IgD-negative memory B cell (primary cell): Measurements from ENCODE around the gene NCKAP5. TPM values are rescaled to one million over a fixed set of nuclear protein-coding genes. Genes with fewer than 3 reads are reported as not detected.

Source experiments
- H3K27ac Mint-ChIP-seq, 3 donors: one replicate each; pipeline ENCODE4 v1.8.0; 2020 to 2022; ENCODE audit warnings: mild to moderate bottlenecking in 3 of 3, mixed read lengths in 3 of 3, moderate library complexity in 1 of 3
- H3K27me3 Mint-ChIP-seq: one replicate; pipeline ENCODE4 v1.8.0; 2021; ENCODE audit warnings: mixed read lengths
- H3K36me3 Mint-ChIP-seq: one replicate; pipeline ENCODE4 v1.8.0; 2020; ENCODE audit warnings: mild to moderate bottlenecking, mixed read lengths
- H3K4me1 Mint-ChIP-seq, 3 donors: one replicate each; pipeline ENCODE4 v1.8.0; 2020 to 2022; ENCODE audit warnings: mixed read lengths in 3 of 3, mild to moderate bottlenecking in 1 of 3
- H3K4me3 Mint-ChIP-seq, 4 donors: one replicate each; pipeline ENCODE4 v1.8.0; 2020 to 2022; ENCODE audit warnings: mild to moderate bottlenecking in 4 of 4, mixed read lengths in 4 of 4, moderate library complexity in 3 of 4
- H3K9me3 Mint-ChIP-seq, 3 donors: one replicate each; pipeline ENCODE4 v1.8.0; 2020 to 2021; ENCODE audit warnings: mixed read lengths in 3 of 3, mild to moderate bottlenecking in 1 of 3
- polyA plus RNA-seq: library from polyadenylated mRNA; unstranded; fragments of 300-500 nt; fragmentation: Illumina TruSeq; gene quantifications from one replicate; pipeline ENCODE4 v1.2.3, GENCODE V29; 2021

NCKAP5 gene
- polyA plus RNA-seq, result not detected

GRCh38 chr2:133568172-133568571 is at the start of gene NCKAP5:
Gene NCKAP5, minus strand, starts transcription at chr2:133568463. Its CDS starts 50,937 bp downstream, at chr2:133517526.
- Mint-ChIP-seq H3K4me3 (no peak within 1 kb of the TSS), H3K9me3 (peaks cover 0 to 3% (median 0%) of the 10 kb centered on the region in 3 donors), H3K36me3 (no peaks in the 10 kb centered on the region), H3K27me3 (peaks cover 13% of the 10 kb centered on the region), H3K27ac (no peak within 1 kb of the TSS), H3K4me1 (no peaks in the 10 kb centered on the region)

GRCh38 chr2:133609664-133610063 is 41.4 kb upstream of the NCKAP5 start:
- no peaks in the 10 kb centered on the region for H3K4me1 Mint-ChIP-seq
- no peak overlapping the region for H3K27ac Mint-ChIP-seq
- H3K36me3 Mint-ChIP-seq, result no peaks in the 10 kb centered on the region
- no peak overlapping the region for H3K4me3 Mint-ChIP-seq
- peaks cover 2% of the 10 kb centered on the region for H3K27me3 Mint-ChIP-seq
- H3K9me3 Mint-ChIP-seq, result peaks cover 0 to 7% (median 3%) of the 10 kb centered on the region in 3 donors

DNA sequence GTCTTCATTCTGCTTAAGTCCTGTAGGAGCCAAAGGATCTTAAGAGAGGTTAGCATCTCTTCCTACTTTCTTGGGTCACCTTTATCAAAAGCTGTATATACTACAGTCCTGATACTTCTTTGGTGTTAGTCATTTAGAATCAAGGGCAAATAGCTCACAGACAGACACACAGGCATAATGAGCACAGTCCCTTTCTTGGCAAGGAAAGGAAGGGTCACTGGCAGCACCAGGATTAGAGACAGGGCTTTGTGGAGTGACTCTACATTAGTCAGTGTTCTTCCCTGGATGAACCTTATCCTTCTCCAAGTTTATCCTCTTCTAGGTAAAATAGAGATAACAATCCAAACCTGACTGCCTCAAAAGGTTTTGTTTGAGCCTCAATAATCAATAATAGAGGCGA is 40.0 kb upstream of the NCKAP5 start:
- no peak overlapping the region for H3K27ac Mint-ChIP-seq
- no peaks in the 10 kb centered on the region for H3K36me3 Mint-ChIP-seq
- peaks cover 2% of the 10 kb centered on the region for H3K27me3 Mint-ChIP-seq
- H3K9me3 Mint-ChIP-seq, result peaks cover 0 to 7% (median 0%) of the 10 kb centered on the region in 3 donors
- H3K4me1 Mint-ChIP-seq, result no peaks in the 10 kb centered on the region
- H3K4me3 Mint-ChIP-seq, result no peak overlapping the region

DNA sequence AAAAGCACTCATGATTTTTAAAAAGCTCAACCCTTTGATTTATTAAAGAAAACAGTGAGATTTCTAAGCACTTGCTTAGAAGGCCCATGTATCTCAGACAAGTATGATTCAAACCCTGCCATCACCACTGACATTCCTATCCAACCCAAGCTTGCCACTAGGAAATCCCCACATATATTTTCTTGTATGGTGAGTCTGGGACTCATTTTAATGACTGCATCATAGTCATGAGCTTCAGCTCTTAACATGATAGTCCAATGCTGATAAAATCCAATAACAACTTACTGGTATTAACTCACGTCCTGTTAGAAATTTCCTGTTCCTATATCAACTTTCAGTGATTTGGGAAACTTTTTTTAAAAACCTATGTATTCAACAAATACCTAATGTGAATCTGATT is 39.4 kb upstream of the NCKAP5 start:
- H3K27me3 Mint-ChIP-seq, result peaks cover 2% of the 10 kb centered on the region
- H3K9me3 Mint-ChIP-seq, result peaks cover 0 to 7% (median 0%) of the 10 kb centered on the region in 3 donors
- H3K36me3 Mint-ChIP-seq, result no peaks in the 10 kb centered on the region
- no peak overlapping the region for H3K4me3 Mint-ChIP-seq
- no peaks in the 10 kb centered on the region for H3K4me1 Mint-ChIP-seq
- H3K27ac Mint-ChIP-seq, result no peak overlapping the region

GRCh38 chr2:133606616-133607015 is 38.4 kb upstream of the NCKAP5 start:
- no peak overlapping the region for H3K4me3 Mint-ChIP-seq
- no peaks in the 10 kb centered on the region for H3K4me1 Mint-ChIP-seq
- H3K27me3 Mint-ChIP-seq, result no peaks in the 10 kb centered on the region
- H3K36me3 Mint-ChIP-seq, result no peaks in the 10 kb centered on the region
- H3K27ac Mint-ChIP-seq, result no peak overlapping the region
- peaks cover 0 to 3% (median 0%) of the 10 kb centered on the region in 3 donors for H3K9me3 Mint-ChIP-seq

GRCh38 chr2:133605766-133606137 is 37.5 kb upstream of the NCKAP5 start:
- H3K36me3 Mint-ChIP-seq, result no peaks in the 10 kb centered on the region
- no peaks in the 10 kb centered on the region for H3K27me3 Mint-ChIP-seq
- no peaks in the 10 kb centered on the region for H3K4me1 Mint-ChIP-seq
- peaks cover 0 to 2% (median 0%) of the 10 kb centered on the region in 3 donors for H3K9me3 Mint-ChIP-seq
- no peak overlapping the region for H3K4me3 Mint-ChIP-seq
- H3K27ac Mint-ChIP-seq, result no peak overlapping the region

- Mint-ChIP-seq H3K36me3 (no peaks in the 10 kb centered on the region), H3K4me1 (no peaks in the 10 kb centered on the region), H3K27me3 (no peaks in the 10 kb centered on the region), H3K4me3 (no peak overlapping the region), H3K9me3 (peaks cover 0 to 2% (median 0%) of the 10 kb centered on the region in 3 donors), H3K27ac (no peak overlapping the region)
Observed at GRCh38 chr2:133605011-133605765, 36.9 kb upstream of the NCKAP5 start.

GRCh38 chr2:133603109-133603508 is 34.8 kb upstream of the NCKAP5 start:
- H3K27me3 Mint-ChIP-seq, result no peaks in the 10 kb centered on the region
- no peak overlapping the region for H3K4me3 Mint-ChIP-seq
- H3K9me3 Mint-ChIP-seq, result no peaks in the 10 kb centered on the region
- no peaks in the 10 kb centered on the region for H3K36me3 Mint-ChIP-seq
- H3K27ac Mint-ChIP-seq, result no peak overlapping the region
- H3K4me1 Mint-ChIP-seq, result no peaks in the 10 kb centered on the region

DNA sequence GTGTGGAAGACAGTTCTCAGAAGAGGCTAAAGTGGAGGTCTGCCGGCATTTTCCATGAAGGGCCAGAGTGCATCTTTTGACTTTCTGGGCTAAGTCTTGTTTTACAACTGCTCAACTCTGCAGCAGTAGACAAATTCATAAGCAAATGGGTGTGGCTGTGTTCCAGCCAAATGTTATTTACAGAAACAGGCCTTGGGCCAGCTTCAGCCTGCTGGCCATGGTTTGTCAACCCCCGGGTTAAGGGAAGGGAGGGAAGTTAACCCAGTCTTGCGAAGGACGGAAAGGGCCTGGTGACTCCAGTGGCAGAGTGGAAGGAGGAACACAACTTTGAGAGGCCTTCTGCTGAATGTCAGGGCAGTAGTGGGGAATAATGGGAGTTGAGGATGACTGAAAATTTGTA is 34.3 kb upstream of the NCKAP5 start:
- Mint-ChIP-seq H3K27me3 (no peaks in the 10 kb centered on the region), H3K36me3 (no peaks in the 10 kb centered on the region), H3K4me1 (no peaks in the 10 kb centered on the region), H3K9me3 (no peaks in the 10 kb centered on the region), H3K4me3 (no peak overlapping the region), H3K27ac (no peak overlapping the region)

DNA sequence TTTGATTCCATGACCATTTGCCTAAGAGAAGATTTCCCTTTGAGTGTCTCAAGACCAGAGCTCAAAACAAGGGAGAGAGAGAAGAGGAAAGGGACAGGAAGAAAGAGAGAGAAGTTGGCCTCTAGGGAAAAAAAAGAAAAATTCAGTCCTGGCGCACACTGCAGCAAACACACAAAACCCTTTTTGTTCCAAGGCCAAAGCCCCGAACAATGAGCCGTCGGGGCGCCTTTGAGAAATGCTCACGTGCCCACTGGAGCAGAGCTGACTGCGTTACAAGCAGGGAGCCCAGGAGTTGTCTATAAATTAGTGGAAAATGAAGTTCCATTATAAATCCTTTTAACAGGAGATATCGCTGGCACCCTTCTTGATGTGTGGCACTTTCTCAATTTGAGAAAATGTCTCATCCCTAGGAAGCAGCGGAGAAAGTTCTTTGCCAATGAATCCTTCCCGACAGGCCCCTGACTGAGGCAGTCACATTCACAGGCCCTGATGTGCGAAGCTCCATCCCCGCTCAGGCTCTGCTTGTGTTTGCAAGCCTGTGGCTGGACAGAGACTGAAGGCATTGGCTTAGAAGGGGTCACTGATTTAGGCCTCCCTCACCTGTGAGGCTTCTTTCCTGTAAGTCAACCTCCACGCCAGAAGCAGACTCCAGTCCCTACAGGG is 32.1 kb upstream of the NCKAP5 start:
- Mint-ChIP-seq H3K27me3 (no peaks in the 10 kb centered on the region), H3K36me3 (no peaks in the 10 kb centered on the region), H3K27ac (no peak overlapping the region), H3K4me1 (no peaks in the 10 kb centered on the region), H3K9me3 (no peaks in the 10 kb centered on the region), H3K4me3 (no peak overlapping the region)

GRCh38 chr2:133599811-133600210 is 31.5 kb upstream of the NCKAP5 start:
- no peak overlapping the region for H3K4me3 Mint-ChIP-seq
- H3K4me1 Mint-ChIP-seq, result no peaks in the 10 kb centered on the region
- H3K36me3 Mint-ChIP-seq, result no peaks in the 10 kb centered on the region
- no peak overlapping the region for H3K27ac Mint-ChIP-seq
- H3K27me3 Mint-ChIP-seq, result no peaks in the 10 kb centered on the region
- no peaks in the 10 kb centered on the region for H3K9me3 Mint-ChIP-seq

- Mint-ChIP-seq H3K4me3 (no peak overlapping the region), H3K36me3 (no peaks in the 10 kb centered on the region), H3K27ac (no peak overlapping the region), H3K4me1 (no peaks in the 10 kb centered on the region), H3K27me3 (no peaks in the 10 kb centered on the region), H3K9me3 (no peaks in the 10 kb centered on the region)
Observed at GRCh38 chr2:133599211-133599803, 31.0 kb upstream of the NCKAP5 start.

DNA sequence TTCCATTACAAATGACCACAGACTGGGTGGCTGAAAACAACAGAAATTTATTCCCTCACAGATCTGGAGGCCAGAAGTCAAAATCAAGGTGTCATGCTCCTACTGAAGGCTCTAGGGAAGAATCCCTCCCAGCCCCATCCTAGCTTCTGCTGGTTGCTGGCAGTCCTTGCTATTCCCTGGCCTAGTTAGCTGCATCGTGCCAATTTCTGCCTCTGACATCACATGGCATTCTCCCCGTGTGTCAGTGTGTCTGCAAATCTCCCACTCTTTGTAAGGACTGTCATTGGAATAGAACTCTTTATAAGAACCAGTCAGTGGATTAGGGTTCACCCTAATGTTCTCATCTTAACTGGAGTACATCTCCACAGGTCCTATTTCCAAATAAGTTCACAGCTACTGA is 30.5 kb upstream of the NCKAP5 start:
- peaks cover 1% of the 10 kb centered on the region for H3K27me3 Mint-ChIP-seq
- H3K9me3 Mint-ChIP-seq, result no peaks in the 10 kb centered on the region
- no peaks in the 10 kb centered on the region for H3K4me1 Mint-ChIP-seq
- no peaks in the 10 kb centered on the region for H3K36me3 Mint-ChIP-seq
- H3K27ac Mint-ChIP-seq, result no peak overlapping the region
- H3K4me3 Mint-ChIP-seq, result no peak overlapping the region

GRCh38 chr2:133596701-133597393 is 28.6 kb upstream of the NCKAP5 start:
- no peak overlapping the region for H3K4me3 Mint-ChIP-seq
- peaks cover 3% of the 10 kb centered on the region for H3K27me3 Mint-ChIP-seq
- no peaks in the 10 kb centered on the region for H3K4me1 Mint-ChIP-seq
- no peaks in the 10 kb centered on the region for H3K9me3 Mint-ChIP-seq
- no peak overlapping the region for H3K27ac Mint-ChIP-seq
- no peaks in the 10 kb centered on the region for H3K36me3 Mint-ChIP-seq

DNA sequence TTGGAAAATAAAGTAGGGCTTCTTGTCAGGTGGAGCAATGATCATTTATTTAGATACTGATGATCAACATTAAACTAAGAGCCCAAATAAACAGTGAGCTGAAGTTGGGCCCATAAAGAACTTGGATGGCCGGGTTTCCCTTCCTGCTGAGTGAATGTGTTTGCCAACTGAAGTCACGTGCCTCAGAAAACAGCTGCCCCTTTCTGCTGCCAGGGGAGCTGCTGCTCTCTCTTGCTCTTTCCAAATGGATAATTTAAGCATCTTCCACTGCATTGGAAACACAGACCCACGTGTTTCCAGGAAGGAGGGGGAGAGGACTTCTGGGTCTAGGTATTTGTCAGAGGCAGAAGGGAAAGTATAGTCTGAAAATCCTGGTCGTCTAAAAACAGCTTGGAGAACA is 22.9 kb upstream of the NCKAP5 start:
- Mint-ChIP-seq H3K4me3 (no peak overlapping the region), H3K27ac (no peak overlapping the region)

More for the DNA sequence above, 22.9 kb upstream of the NCKAP5 start:
- Mint-ChIP-seq H3K36me3 (no peaks in the 10 kb centered on the region), H3K4me1 (peaks cover 0 to 3% (median 0%) of the 10 kb centered on the region in 3 donors), H3K27me3 (peaks cover 14% of the 10 kb centered on the region), H3K9me3 (no peaks in the 10 kb centered on the region)
